NCI-H1092 (cell line): ENCODE results near the gene RAB6A.
A peak's percentile ranks its signal among the peaks of the same experiment; 100 is the strongest.
"Not testable (repeated sequence)": the region's sequence is repeated elsewhere in the genome, so short reads cannot be mapped to it uniquely, and the experiment has no call there.

Experiments
- DNase-seq: peaks from one replicate; lab custom pipeline; 2025; lab: John Stamatoyannopoulos, UW

The RAB6A gene

GRCh38 chr11:73760679-73761402 is at the start of gene RAB6A:
TSS of gene RAB6A (minus strand) at chr11:73761074. CDS start at chr11:73760635, 439 bp downstream.
- peak; percentile 100 for DNase-seq

- DNase-seq, result no peak
Observed at GRCh38 chr11:73810637-73811036, 49.8 kb upstream of the RAB6A start.

GRCh38 chr11:73808052-73808451 is 47.2 kb upstream of the RAB6A start:
- DNase-seq, result no peak

- DNase-seq, result no peak
Observed at GRCh38 chr11:73804712-73805111, 43.8 kb upstream of the RAB6A start.

GRCh38 chr11:73801136-73801535 is 40.3 kb upstream of the RAB6A start:
- DNase-seq, result no peak

- DNase-seq, result no peak
Observed at GRCh38 chr11:73800276-73800806, 39.5 kb upstream of the RAB6A start.

GRCh38 chr11:73797457-73797856 is 36.6 kb upstream of the RAB6A start:
- peak; percentile 28 for DNase-seq

- no peak for DNase-seq
Observed at GRCh38 chr11:73795925-73796632, 35.2 kb upstream of the RAB6A start.

- no peak for DNase-seq
Observed at GRCh38 chr11:73792584-73792983, 31.7 kb upstream of the RAB6A start.

GRCh38 chr11:73789279-73789670 is 28.4 kb upstream of the RAB6A start:
- DNase-seq, result no peak

GRCh38 chr11:73787643-73788558 is 27.0 kb upstream of the RAB6A start, which contains the start of gene MRPL48:
TSS of gene MRPL48 (plus strand) at chr11:73787874. CDS start at chr11:73787972, 98 bp downstream.
- DNase-seq, result peak; percentile 94

- DNase-seq, result no peak
Observed at GRCh38 chr11:73787051-73787642, 26.3 kb upstream of the RAB6A start.

GRCh38 chr11:73785467-73785866 is 24.6 kb upstream of the RAB6A start:
- DNase-seq, result not testable (repeated sequence)

GRCh38 chr11:73784734-73785133 is 23.9 kb upstream of the RAB6A start:
- no peak for DNase-seq

- no peak for DNase-seq
Observed at GRCh38 chr11:73784080-73784634, 23.3 kb upstream of the RAB6A start.

- DNase-seq, result no peak
Observed at GRCh38 chr11:73783483-73784020, 22.7 kb upstream of the RAB6A start.

- no peak for DNase-seq
Observed at GRCh38 chr11:73781303-73781702, 20.4 kb upstream of the RAB6A start.

GRCh38 chr11:73779084-73779902 is 18.4 kb upstream of the RAB6A start:
- peak; percentile 99 for DNase-seq

GRCh38 chr11:73770811-73771210 is 9.9 kb upstream of the RAB6A start:
- not testable (repeated sequence) for DNase-seq

GRCh38 chr11:73766763-73767162 is 5.9 kb upstream of the RAB6A start:
- DNase-seq, result no peak
